HEK293 (cell line): ENCODE results near the gene NPHP4.

Experiments used
- CTCF ChIP-seq: fragments of 450-650 bp; formaldehyde crosslinking; IDR thresholded peaks from 2 replicates; pipeline ENCODE4 v1.5.1; 2016; ENCODE audit warnings: missing biosample characterization, missing genetic modification characterization
- EGR2 ChIP-seq: fragments of 450-650 bp; formaldehyde crosslinking; IDR thresholded peaks from 2 replicates; pipeline ENCODE4 v1.5.1; 2016; ENCODE audit warnings: low read depth, missing biosample characterization, missing genetic modification characterization
- GLIS1 ChIP-seq: fragments of 450-650 bp; formaldehyde crosslinking; IDR thresholded peaks from 2 replicates; pipeline ENCODE4 v1.5.1; 2016; ENCODE audit warnings: missing biosample characterization, missing genetic modification characterization
- KLF7 ChIP-seq: fragments of 450-650 bp; formaldehyde crosslinking; IDR thresholded peaks from 2 replicates; pipeline ENCODE4 v1.5.1; 2016; ENCODE audit warnings: missing biosample characterization, missing genetic modification characterization, borderline replicate concordance
- PRDM10 ChIP-seq: fragments of 450-650 bp; formaldehyde crosslinking; IDR thresholded peaks from 2 replicates; pipeline ENCODE4 v1.5.1; 2016; ENCODE audit warnings: missing biosample characterization, missing genetic modification characterization
- SCRT2 ChIP-seq: fragments of 450-650 bp; formaldehyde crosslinking; IDR thresholded peaks from 2 replicates; pipeline ENCODE4 v1.5.1; 2016; ENCODE audit warnings: missing biosample characterization, missing genetic modification characterization
- ZBTB11 ChIP-seq: fragments of 450-650 bp; formaldehyde crosslinking; conservative IDR thresholded peaks from 2 replicates; pipeline ENCODE4 v1.5.1; 2016; ENCODE audit warnings: low read depth, missing biosample characterization, missing genetic modification characterization
- ZBTB20 ChIP-seq: fragments of 450-650 bp; formaldehyde crosslinking; IDR thresholded peaks from 2 replicates; pipeline ENCODE4 v1.5.1; 2016; ENCODE audit warnings: missing biosample characterization, missing genetic modification characterization
- ZFHX2 ChIP-seq: fragments of 450-650 bp; formaldehyde crosslinking; conservative IDR thresholded peaks from 2 replicates; pipeline ENCODE4 v1.5.1; 2016; ENCODE audit warnings: missing biosample characterization, missing genetic modification characterization
- ZNF133 ChIP-seq: fragments of 450-650 bp; formaldehyde crosslinking; IDR thresholded peaks from 2 replicates; pipeline ENCODE4 v1.5.1; 2016; ENCODE audit warnings: missing biosample characterization, missing genetic modification characterization
- ZNF155 ChIP-seq: fragments of 450-650 bp; formaldehyde crosslinking; IDR thresholded peaks from 2 replicates; pipeline ENCODE4 v1.5.1; 2016; ENCODE audit warnings: missing biosample characterization, missing genetic modification characterization
- ZNF169 ChIP-seq: fragments of 450-650 bp; formaldehyde crosslinking; IDR thresholded peaks from 2 replicates; pipeline ENCODE4 v1.5.1; 2016; ENCODE audit warnings: missing biosample characterization, missing genetic modification characterization
- ZNF175 ChIP-seq: fragments of 450-650 bp; formaldehyde crosslinking; IDR thresholded peaks from 2 replicates; pipeline ENCODE4 v1.5.1; 2016; ENCODE audit warnings: missing biosample characterization, missing genetic modification characterization
- ZNF221 ChIP-seq: fragments of 450-650 bp; formaldehyde crosslinking; IDR thresholded peaks from 2 replicates; pipeline ENCODE4 v1.5.1; 2017; ENCODE audit warnings: missing biosample characterization, missing genetic modification characterization, borderline replicate concordance
- ZNF280C ChIP-seq: fragments of 450-650 bp; formaldehyde crosslinking; IDR thresholded peaks from 2 replicates; pipeline ENCODE4 v1.5.1; 2016; ENCODE audit warnings: missing biosample characterization, missing genetic modification characterization
- ZNF423 ChIP-seq: fragments of 450-650 bp; formaldehyde crosslinking; IDR thresholded peaks from 2 replicates; pipeline ENCODE4 v1.5.1; 2016; ENCODE audit warnings: missing biosample characterization, missing genetic modification characterization
- ZNF433 ChIP-seq: fragments of 450-650 bp; formaldehyde crosslinking; IDR thresholded peaks from 2 replicates; pipeline ENCODE4 v1.5.1; 2016; ENCODE audit warnings: missing biosample characterization, missing genetic modification characterization, low read depth
- ZNF449 ChIP-seq: fragments of 450-650 bp; formaldehyde crosslinking; IDR thresholded peaks from 2 replicates; pipeline ENCODE4 v1.5.1; 2017; ENCODE audit warnings: missing biosample characterization, mild to moderate bottlenecking, missing genetic modification characterization, moderate library complexity
- ZNF558 ChIP-seq: fragments of 450-650 bp; formaldehyde crosslinking; IDR thresholded peaks from 2 replicates; pipeline ENCODE4 v1.5.1; 2016; ENCODE audit warnings: missing biosample characterization, missing genetic modification characterization
- ZNF600 ChIP-seq: fragments of 450-650 bp; formaldehyde crosslinking; IDR thresholded peaks from 2 replicates; pipeline ENCODE4 v1.5.1; 2016; ENCODE audit warnings: missing biosample characterization, missing genetic modification characterization
- ZNF639 ChIP-seq: fragments of 450-650 bp; formaldehyde crosslinking; IDR thresholded peaks from 2 replicates; pipeline ENCODE4 v1.5.1; 2016; ENCODE audit warnings: missing biosample characterization, missing genetic modification characterization
- ZNF658 ChIP-seq: fragments of 450-650 bp; formaldehyde crosslinking; IDR thresholded peaks from 2 replicates; pipeline ENCODE4; 2016; ENCODE audit warnings: missing biosample characterization, missing genetic modification characterization
- ZNF660 ChIP-seq: fragments of 450-650 bp; IDR thresholded peaks from 2 replicates; pipeline ENCODE4 v1.5.1; 2018; ENCODE audit warnings: missing biosample characterization, mild to moderate bottlenecking, missing genetic modification characterization
- ZNF747 ChIP-seq: fragments of 450-650 bp; formaldehyde crosslinking; IDR thresholded peaks from 2 replicates; pipeline ENCODE4 v1.5.1; 2016; ENCODE audit warnings: missing biosample characterization, missing genetic modification characterization
- ZNF768 ChIP-seq: fragments of 450-650 bp; formaldehyde crosslinking; IDR thresholded peaks from 2 replicates; pipeline ENCODE4 v1.5.1; 2018; ENCODE audit warnings: missing biosample characterization, mild to moderate bottlenecking, missing genetic modification characterization

Gene NPHP4

GRCh38 chr1:6033986-6034749, 41.9 kb upstream of the NPHP4 start (continued):
- TF ChIP-seq PRDM10 (tag by site-specific recombination) (no peak), EGR2 (tag by site-specific recombination) (no peak), ZNF658 (tag by site-specific recombination) (no peak), ZNF768 (tag by site-specific recombination) (no peak), ZNF600 (tag by site-specific recombination) (no peak), ZNF133 (tag by site-specific recombination) (no peak), ZNF175 (tag by site-specific recombination) (no peak), SCRT2 (tag by site-specific recombination) (peak; percentile 99), ZNF660 (tag by site-specific recombination) (no peak), ZNF639 (no peak), ZNF221 (no peak), ZNF449 (tag by site-specific recombination) (no peak), KLF7 (tag by site-specific recombination) (no peak), ZNF423 (tag by site-specific recombination) (no peak), ZNF169 (no peak), ZBTB11 (tag by site-specific recombination) (no peak), ZNF747 (tag by site-specific recombination) (no peak), ZNF558 (tag by site-specific recombination) (no peak), ZNF155 (no peak), GLIS1 (tag by site-specific recombination) (peak; percentile 57), CTCF (tag by site-specific recombination) (peak; percentile 93), ZNF280C (no peak), ZNF433 (tag by site-specific recombination) (no peak), ZFHX2 (tag by site-specific recombination) (no peak), ZBTB20 (tag by site-specific recombination) (no peak)
